ENCODE results near the gene ZNF586.
"Not testable (repeated sequence)": the region's sequence is repeated elsewhere in the genome, so short reads cannot be mapped to it uniquely, and the experiment has no call there.

ZNF586 gene

GRCh38 chr19:57769345-57770131 lies at the start of gene ZNF586:
ZNF586 (plus strand) TSS chr19:57769676; CDS start chr19:57769843, 167 bp downstream.
- Mint-ChIP-seq H3K4me1 (peaks cover 6% of the 10 kb centered on the region), H3K4me3 (peak within 1 kb of the TSS; percentile 97 to 98 (median 98)), H3K27me3 (ENCODE audit: low read depth) (no peaks in the 10 kb centered on the region), H3K27ac (peak within 1 kb of the TSS; percentile 62 to 94 (median 74)), H3K9me3 (peaks cover 59% of the 10 kb centered on the region), H3K36me3 (ENCODE audit: low read depth) (peaks cover 81% of the 10 kb centered on the region)
- no peak for TF ChIP-seq CTCF (IDR thresholded peaks at IDR 0.05; ENCODE audit: unreplicated experiment in 3 of 3)

- H3K9me3 Mint-ChIP-seq = peaks cover 83% of the 10 kb centered on the region
- H3K4me1 Mint-ChIP-seq = no peaks in the 10 kb centered on the region
- H3K27ac Mint-ChIP-seq = no peak overlapping the region
- H3K4me3 Mint-ChIP-seq = no peak overlapping the region
- TF ChIP-seq CTCF (IDR thresholded peaks at IDR 0.05; ENCODE audit: unreplicated experiment in 3 of 3) = no peak
- H3K36me3 Mint-ChIP-seq (ENCODE audit: low read depth) = peaks cover 94% of the 10 kb centered on the region
- H3K27me3 Mint-ChIP-seq (ENCODE audit: low read depth) = no peaks in the 10 kb centered on the region
Observed at GRCh38 chr19:57719901-57720519, 49.5 kb upstream of the ZNF586 start.

- TF ChIP-seq CTCF (IDR thresholded peaks at IDR 0.05; ENCODE audit: unreplicated experiment in 3 of 3) = no peak
- no peak overlapping the region for H3K4me3 Mint-ChIP-seq
- H3K4me1 Mint-ChIP-seq = no peaks in the 10 kb centered on the region
- H3K36me3 Mint-ChIP-seq (ENCODE audit: low read depth) = peaks cover 92% of the 10 kb centered on the region
- H3K27me3 Mint-ChIP-seq (ENCODE audit: low read depth) = no peaks in the 10 kb centered on the region
- H3K27ac Mint-ChIP-seq = no peak overlapping the region
- H3K9me3 Mint-ChIP-seq = peaks cover 80% of the 10 kb centered on the region
Observed at GRCh38 chr19:57720878-57721277, 48.6 kb upstream of the ZNF586 start.

- not testable (repeated sequence) for H3K36me3 Mint-ChIP-seq (ENCODE audit: low read depth); H3K27ac Mint-ChIP-seq; H3K4me1 Mint-ChIP-seq; H3K27me3 Mint-ChIP-seq (ENCODE audit: low read depth); H3K4me3 Mint-ChIP-seq
- TF ChIP-seq CTCF (IDR thresholded peaks at IDR 0.05; ENCODE audit: unreplicated experiment in 3 of 3) = peak; percentile 35 to 53 (median 44)
- H3K9me3 Mint-ChIP-seq = peaks cover 30% of the 10 kb centered on the region
Observed at GRCh38 chr19:57738320-57738719, 31.2 kb upstream of the ZNF586 start.

- not testable (repeated sequence) for H3K27me3 Mint-ChIP-seq (ENCODE audit: low read depth); H3K4me1 Mint-ChIP-seq; H3K36me3 Mint-ChIP-seq (ENCODE audit: low read depth); H3K27ac Mint-ChIP-seq; H3K4me3 Mint-ChIP-seq
- H3K9me3 Mint-ChIP-seq = peaks cover 30% of the 10 kb centered on the region
- TF ChIP-seq CTCF (IDR thresholded peaks at IDR 0.05; ENCODE audit: unreplicated experiment in 3 of 3) = peak in 1 of 3 experiments; percentile 4
Observed at GRCh38 chr19:57738770-57739169, 30.7 kb upstream of the ZNF586 start.

Data from nephron (organoid).